ENCODE results near the gene XPO4.

GRCh38 chr13:20774746-20775145 is 127.8 kb downstream of the XPO4 start:
- TF ChIP-seq CTCF (IDR thresholded peaks at IDR 0.05; ENCODE audit: low read depth, low read length) (no peak), EZH2phosphoT487 (IDR thresholded peaks at IDR 0.05; ENCODE audit: low read depth) (no peak)

Measured in OCI-LY3 (cell line).